ENCODE results near the gene SLC38A3. TPM values are rescaled to one million over a fixed set of nuclear protein-coding genes. Genes with fewer than 3 reads are reported as not detected.
A peak's percentile ranks its signal among the peaks of the same experiment; 100 is the strongest.

SLC38A3 gene
- total and polyA plus RNA-seq, 2 of the 8 experiments (the other 6 are each of a cell fraction or from before 2014, with no cell fraction given), result 1.2 to 3.7 TPM

GRCh38 chr3:50233176-50233575 lies 28.1 kb downstream of the SLC38A3 start:
- Histone ChIP-seq H2BK20ac (ENCODE audit: low read length) (no peak overlapping the region), H2BK120ac (replicated peaks; ENCODE audit: low read depth, low read length) (no peak overlapping the region), H3K36me3 (ENCODE audit: control insufficient read depth in 2 of 4, insufficient read depth in 4 of 4, low read length in 3 of 4) (no peaks in the 10 kb centered on the region), H3K9me3 (ENCODE audit: insufficient read depth in 2 of 2, low read depth in 1 of 2, low read length in 1 of 2) (no peaks in the 10 kb centered on the region), H3K27ac (ENCODE audit: low read depth, low read length) (no peak overlapping the region), H3K4me2 (ENCODE audit: insufficient read depth in 1 of 2, low read depth in 2 of 2, low read length in 2 of 2) (no peak overlapping the region), H4K5ac (ENCODE audit: insufficient read length, low read depth, low read length) (no peak overlapping the region), H2BK5ac (ENCODE audit: low read depth, low read length) (no peak overlapping the region), H3K18ac (ENCODE audit: extremely low read depth, low read length) (no peak overlapping the region), H3K14ac (ENCODE audit: insufficient read length) (no peak overlapping the region), H4K91ac (replicated peaks; ENCODE audit: insufficient read length, low read length) (no peak overlapping the region), H3K27me3 (replicated peaks in 1 of 4; ENCODE audit: control insufficient read depth in 3 of 4, extremely low read depth in 1 of 4, insufficient read depth in 3 of 4, low read length in 3 of 4) (no peaks in the 10 kb centered on the region; a peak in 1 of 7 replicates), H2BK15ac (ENCODE audit: low read length) (no peak overlapping the region), H3K23ac (ENCODE audit: insufficient read length) (no peak overlapping the region), H3K4me1 (replicated peaks in 1 of 4; ENCODE audit: control insufficient read depth in 3 of 4, insufficient read depth in 4 of 4, low read length in 3 of 4) (peaks cover 0 to 24% (median 17%) of the 10 kb centered on the region in 4 experiments; a peak in 6 of 7 replicates), H2AK5ac (ENCODE audit: low read depth, low read length) (no peak overlapping the region), H3K79me1 (ENCODE audit: low read depth, low read length) (no peaks in the 10 kb centered on the region; the same call in 1 of the 2 replicates), H3K4ac (replicated peaks; ENCODE audit: insufficient read length, low read depth, low read length) (no peak overlapping the region), H3K56ac (replicated peaks; ENCODE audit: insufficient read length, low read depth, low read length) (no peak overlapping the region), H2AFZ (ENCODE audit: low read length) (no peak overlapping the region), H4K8ac (ENCODE audit: extremely low read depth, insufficient read depth, low read length) (peak overlapping the region; percentile 51; the same call in 1 of the 2 replicates), H3K9ac (replicated peaks in 1 of 4; ENCODE audit: extremely low read depth in 1 of 4, low read depth in 3 of 4, low read length in 3 of 4) (no peak overlapping the region), H3K79me2 (ENCODE audit: control insufficient read depth in 1 of 2, insufficient read depth in 2 of 2, low read length in 2 of 2) (peaks cover 0 to 20% of the 10 kb centered on the region in 2 experiments; a peak in 2 of 4 replicates), H3K4me3 (ENCODE audit: extremely low read depth in 1 of 4, insufficient read depth in 2 of 4, low read depth in 3 of 4, low read length in 4 of 4) (no peak overlapping the region), H2BK12ac (ENCODE audit: low read depth, low read length) (no peak overlapping the region; the same call in 1 of the 2 replicates), H4K20me1 (replicated peaks in 1 of 2; ENCODE audit: control insufficient read depth in 1 of 2, insufficient read depth in 2 of 2, low read length in 2 of 2) (peaks cover under 1 to 15% of the 10 kb centered on the region in 2 experiments), H3K23me2 (ENCODE audit: low read depth, low read length) (peaks cover 14% of the 10 kb centered on the region; the same call in 1 of the 2 replicates)
- DNase-seq (ENCODE audit: low read depth in 1 of 2, low spot score in 2 of 2), result no peak
- CTCF ChIA-PET (ENCODE audit: partially characterized antibody), result interaction anchor here (0.6 to 53.5 kb wide), 6 partner anchors 12 to 53 kb away, joined by 3 to 2149 read pairs (median 62); partner anchors contain the start of genes GNAI2, GNAT1, LSMEM2 and SEMA3B
- 83% methylated on average over 4 of the region's 4 CpGs; no CpG with 5 or more reads in 1 of the 2 experiments for WGBS, 2 experiments (ENCODE audit: extremely low coverage in 1 of 2, insufficient coverage in 1 of 2, insufficient read length in 1 of 2, insufficient replicate concordance in 2 of 2, low coverage in 1 of 2, low lambda C conversion rate in 2 of 2, missing lambda C conversion rate in 1 of 2)
- POLR2A ChIA-PET (ENCODE audit: partially characterized antibody), result interaction anchor here (0.8 to 1.8 kb wide), 5 partner anchors 9 to 50 kb away, joined by 3 to 6 read pairs (median 6); no protein-coding TSS in a partner anchor
- FAIRE-seq, result no peak
- TF ChIP-seq TEAD4 (IDR thresholded peaks at IDR 0.05; ENCODE audit: low read depth, low read length) (no peak), SIN3A (conservative IDR thresholded peaks at IDR 0.05 in 1 of 2, IDR thresholded peaks at IDR 0.05 in 1 of 2; ENCODE audit: low read depth in 1 of 2, low read length in 2 of 2) (no peak; a peak in 1 of 4 replicates), PHF8 (conservative IDR thresholded peaks at IDR 0.05; ENCODE audit: low read depth, low read length) (no peak), CBX8 (IDR thresholded peaks at IDR 0.05; ENCODE audit: borderline replicate concordance, low read depth, low read length) (no peak), MAX (IDR thresholded peaks at IDR 0.05) (no peak), ZNF274 (IDR thresholded peaks at IDR 0.05; ENCODE audit: borderline replicate concordance, extremely low read depth, low read length) (no peak), CTCF (IDR thresholded peaks at IDR 0.05; ENCODE audit: control extremely low read depth in 1 of 3, insufficient read depth in 1 of 3, low read depth in 1 of 3, low read length in 3 of 3) (no peak), KDM5A (IDR thresholded peaks at IDR 0.05; ENCODE audit: low read length) (no peak), TBP (IDR thresholded peaks at IDR 0.05; ENCODE audit: low read depth, low read length) (no peak), CBX5 (IDR thresholded peaks at IDR 0.05; ENCODE audit: low read depth, low read length) (no peak), SP1 (IDR thresholded peaks at IDR 0.05; ENCODE audit: low read depth, low read length) (no peak)

Measured in H1 (cell line).